GM18517 (cell line): ENCODE results near the gene OR1S1.
"Not testable (repeated sequence)": the region's sequence is repeated elsewhere in the genome, so short reads cannot be mapped to it uniquely, and the experiment has no call there.

Experiments used
- ATAC-seq: cut with Tn5 transposase; IDR thresholded peaks from one replicate; pipeline ENCODE4 v1.9.1; 2021; ENCODE audit warnings: mild to moderate bottlenecking, moderate library complexity; ENCODE audit not compliant: unreplicated experiment

The OR1S1 gene

DNA sequence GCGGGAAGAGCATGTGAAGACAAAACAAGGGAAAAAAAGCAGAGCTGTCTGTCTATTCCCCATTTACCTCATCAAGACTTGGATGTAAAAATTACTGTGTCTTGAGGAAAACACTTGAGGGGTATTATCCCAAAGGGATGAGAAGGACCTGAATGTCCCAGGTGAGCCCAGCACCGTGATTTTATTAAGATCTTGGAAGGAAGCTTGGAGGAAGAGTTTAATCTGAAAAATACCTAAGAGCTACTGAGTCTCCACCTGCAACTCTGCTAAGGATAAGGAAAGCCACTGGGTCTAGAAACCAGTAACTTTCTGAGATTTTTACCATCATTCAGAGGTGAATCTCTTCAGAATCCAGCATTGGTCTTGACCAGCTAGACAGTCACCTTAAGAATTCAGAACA is at the start of gene OR1S1:
Gene OR1S1, plus strand, starts transcription at position 301 of the 400 bp plus-strand sequence.
- ATAC-seq = not testable (repeated sequence)

DNA sequence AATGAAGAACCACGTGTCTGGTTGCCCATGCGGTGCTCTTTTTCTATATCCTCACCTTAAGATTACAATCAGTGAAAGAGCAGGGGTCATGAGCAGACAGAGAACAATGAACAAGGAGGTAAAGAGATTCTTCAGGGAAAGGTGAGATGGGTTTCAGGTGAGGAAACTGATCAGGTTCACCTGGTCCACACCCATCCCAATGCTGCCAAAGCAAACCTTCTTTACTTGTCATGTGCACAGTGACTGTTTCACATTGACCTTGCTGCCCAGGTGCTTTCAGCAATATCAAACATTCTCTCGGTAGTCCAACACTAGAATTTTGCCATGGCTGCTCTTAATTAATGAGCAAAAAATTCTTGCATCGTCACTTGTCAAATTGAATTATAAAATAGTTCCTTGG is 48.1 kb upstream of the OR1S1 start:
- no peak for ATAC-seq

DNA sequence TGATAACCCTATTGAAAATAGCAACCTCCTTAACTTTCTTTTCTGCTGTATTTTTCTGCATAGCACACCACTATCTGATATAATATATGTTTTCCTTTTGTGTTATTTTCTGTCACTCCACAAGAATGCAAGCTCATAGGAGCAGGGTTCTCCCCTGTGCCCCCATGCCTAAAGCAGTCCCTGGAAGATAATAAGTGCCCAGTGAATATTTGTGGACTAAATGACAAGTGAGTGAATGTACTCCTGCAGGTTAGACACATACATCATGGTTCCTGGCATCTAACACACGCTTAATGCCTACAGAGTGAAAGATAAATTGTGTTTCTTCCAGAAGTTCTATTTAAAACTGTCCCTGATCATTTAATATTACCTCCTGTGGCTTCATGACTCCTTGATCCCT is 47.5 kb upstream of the OR1S1 start:
- ATAC-seq = no peak

DNA sequence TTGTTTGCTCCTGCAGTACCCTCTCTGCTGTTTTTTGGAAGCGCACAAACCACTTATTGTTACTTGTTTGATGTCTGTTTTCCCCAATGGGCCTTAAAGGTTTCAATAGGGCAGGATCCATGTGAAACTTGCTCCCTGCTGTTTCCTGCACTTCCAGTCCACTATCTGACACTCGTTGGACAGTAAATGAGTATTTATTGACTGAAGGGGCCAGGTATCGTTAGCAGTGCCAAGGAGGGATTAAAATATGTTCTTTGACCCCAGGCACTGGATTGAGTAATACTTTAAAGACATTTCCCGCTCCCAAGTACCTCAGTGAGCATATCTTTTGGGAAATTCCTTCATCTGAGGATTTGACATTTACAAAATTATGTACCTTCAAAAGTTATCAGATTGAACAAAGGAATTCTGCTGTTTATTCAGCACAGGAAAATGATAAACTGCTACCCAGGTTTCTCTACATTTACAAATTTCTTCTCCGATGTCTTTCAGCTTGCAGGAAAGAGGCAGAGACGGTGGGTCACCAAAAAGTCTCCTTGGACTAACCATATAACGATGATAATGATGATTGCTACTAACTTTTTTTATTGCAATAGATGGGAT is 46.9 kb upstream of the OR1S1 start:
- no peak for ATAC-seq

DNA sequence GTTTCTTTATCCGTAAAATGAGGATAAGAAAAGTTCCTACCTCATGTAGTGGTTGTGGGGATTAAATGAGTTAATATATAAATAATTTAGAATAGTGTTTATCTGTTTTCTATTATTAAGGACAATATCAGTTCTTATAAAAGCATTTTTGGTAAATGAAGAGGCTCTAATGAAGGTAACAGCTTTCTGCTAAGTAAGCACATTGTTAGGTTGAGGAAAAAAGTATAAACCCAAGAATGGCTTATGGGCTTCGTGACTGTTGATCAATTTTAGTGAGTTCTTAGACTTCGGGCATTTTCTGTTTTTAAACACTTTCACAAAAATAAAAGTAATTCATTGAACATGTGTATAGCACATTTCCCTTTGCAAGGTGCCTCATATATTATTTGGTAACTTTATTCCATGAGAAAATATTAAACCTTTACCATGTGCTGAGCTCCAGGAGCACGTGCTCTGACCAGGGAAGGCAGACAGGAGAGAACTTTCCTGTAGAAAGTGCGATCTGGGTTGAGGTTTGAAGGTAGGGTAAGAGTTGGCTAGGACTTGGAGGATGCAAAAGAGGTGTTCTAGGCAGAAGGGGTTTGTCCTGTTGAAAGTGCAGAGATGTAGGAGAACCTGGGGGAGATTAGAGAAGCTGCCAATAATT is 35.0 kb upstream of the OR1S1 start:
- ATAC-seq = no peak

DNA sequence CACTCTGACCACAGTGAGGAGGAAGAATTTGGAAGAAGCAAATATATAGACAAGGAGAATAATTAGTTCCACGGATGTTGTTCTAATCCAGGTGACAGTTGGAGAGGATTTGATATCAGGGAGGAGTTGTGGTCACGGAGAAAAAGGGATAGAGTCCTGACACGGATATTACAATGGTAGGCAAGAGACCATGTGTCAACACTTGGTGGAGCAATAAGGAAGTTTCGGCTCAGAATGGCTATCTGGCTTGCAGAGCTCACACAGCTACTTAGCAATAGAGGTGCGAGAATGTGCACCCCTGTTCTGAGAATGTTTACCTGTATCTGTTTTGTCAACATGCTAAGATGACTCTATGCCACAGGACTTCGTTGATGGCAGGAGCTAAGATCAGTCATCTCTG is 34.1 kb upstream of the OR1S1 start:
- no peak for ATAC-seq

DNA sequence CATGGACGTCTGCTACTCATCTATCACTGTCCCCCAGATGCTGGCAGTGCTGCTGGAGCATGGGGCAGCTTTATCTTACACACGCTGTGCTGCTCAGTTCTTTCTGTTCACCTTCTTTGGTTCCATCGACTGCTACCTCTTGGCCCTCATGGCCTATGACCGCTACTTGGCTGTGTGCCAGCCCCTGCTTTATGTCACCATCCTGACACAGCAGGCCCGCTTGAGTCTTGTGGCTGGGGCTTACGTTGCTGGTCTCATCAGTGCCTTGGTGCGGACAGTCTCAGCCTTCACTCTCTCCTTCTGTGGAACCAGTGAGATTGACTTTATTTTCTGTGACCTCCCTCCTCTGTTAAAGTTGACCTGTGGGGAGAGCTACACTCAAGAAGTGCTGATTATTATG is 32.9 kb upstream of the OR1S1 start:
- ATAC-seq = no peak

DNA sequence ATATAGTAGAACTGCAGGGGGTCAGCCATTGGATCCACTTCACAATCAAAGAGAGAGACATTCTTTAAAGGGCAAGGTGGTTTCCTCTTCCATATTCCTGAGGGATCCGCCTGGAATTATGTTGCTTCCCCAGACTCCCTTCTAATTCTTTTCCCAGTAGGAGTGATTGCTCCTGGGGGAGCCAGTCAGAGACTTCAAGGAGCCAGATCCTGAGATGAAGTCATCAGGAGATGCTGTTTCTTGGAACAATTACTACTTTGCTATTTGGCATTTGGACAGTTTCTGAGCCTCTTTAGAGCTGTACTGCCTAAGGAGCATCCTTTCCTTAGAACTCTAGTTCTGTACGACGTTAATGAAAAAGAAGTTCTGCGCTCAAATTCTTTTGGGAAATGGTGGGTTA is 25.6 kb upstream of the OR1S1 start:
- no peak for ATAC-seq

DNA sequence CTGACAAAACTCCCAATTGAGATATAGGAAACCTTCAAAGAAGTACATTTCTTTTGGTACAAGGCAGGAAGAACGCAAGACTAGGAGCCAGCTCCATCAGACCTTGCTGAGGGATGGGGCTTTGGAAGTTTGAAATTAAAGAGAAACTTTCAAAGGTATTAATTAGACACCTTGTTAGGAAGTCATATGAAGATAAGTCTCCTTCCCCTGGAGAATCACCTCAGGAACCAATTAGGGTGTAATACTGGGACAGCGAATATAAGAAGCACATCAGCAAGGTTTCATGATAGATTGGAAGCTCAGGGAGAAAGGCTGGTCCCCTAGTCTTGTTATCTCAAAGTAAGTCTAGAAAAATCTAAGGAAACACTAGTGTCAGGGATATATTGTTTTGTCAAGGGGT is 23.8 kb upstream of the OR1S1 start, which contains the start of gene OR9Q2:
Gene OR9Q2, plus strand, starts transcription at position 301 of the 400 bp plus-strand sequence. CDS start 1,421 bp downstream, outside the sequence.
- ATAC-seq = no peak

DNA sequence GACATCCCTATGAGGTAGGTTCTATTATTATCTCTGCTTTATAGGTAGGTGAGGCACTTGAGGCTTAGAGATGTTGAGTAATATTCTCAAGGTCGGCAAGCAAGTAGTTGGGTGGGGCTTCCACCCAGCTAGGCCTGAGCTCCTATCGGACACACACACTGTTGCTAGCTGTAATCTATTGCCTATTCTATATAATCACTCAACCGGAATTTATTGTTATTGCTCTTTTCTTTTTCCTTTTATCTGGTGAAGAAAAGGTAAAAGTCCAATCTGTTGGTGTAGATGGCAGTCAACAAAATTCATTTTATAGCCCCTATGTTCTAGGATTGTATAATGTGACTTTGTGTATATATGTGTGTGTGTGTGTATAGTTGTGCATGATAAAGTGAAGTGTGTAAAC is 20.3 kb upstream of the OR1S1 start:
- ATAC-seq = no peak

DNA sequence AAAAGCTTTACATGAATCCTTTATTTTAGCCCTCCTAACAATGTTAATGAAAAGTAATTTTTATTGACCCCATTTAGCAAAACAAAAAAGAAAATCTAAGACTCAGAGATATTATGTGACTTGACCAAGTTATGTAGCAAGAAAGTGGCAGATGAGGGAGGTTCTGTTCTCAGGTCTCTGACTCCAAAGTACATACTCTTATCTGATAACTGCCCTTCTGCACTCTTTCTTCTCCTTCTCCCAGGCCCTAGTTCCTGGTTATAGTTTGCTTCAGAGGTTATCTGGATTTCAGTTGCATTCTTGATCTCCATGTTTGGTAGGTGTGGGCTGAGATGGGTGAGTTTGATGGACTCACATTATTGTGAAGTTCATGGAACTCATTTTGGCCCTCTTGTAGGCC is 19.1 kb upstream of the OR1S1 start:
- no peak for ATAC-seq

DNA sequence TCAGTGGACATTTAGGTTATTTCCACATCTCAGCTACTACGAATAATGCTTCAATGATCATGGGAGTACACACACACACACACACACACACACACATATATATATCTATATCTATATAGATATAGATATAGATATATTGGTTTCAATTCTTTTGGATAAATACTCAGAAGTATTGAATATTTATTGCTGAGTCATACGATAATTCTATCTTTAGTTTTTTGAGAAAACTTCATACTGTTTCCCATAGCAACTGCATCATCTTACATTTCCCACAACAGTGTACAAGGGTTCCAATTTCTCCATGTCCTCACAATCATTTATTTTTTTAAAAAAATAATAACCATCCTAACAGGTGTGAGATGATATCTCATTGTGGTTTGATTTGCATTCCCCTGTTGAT is 16.6 kb upstream of the OR1S1 start:
- ATAC-seq = no peak

DNA sequence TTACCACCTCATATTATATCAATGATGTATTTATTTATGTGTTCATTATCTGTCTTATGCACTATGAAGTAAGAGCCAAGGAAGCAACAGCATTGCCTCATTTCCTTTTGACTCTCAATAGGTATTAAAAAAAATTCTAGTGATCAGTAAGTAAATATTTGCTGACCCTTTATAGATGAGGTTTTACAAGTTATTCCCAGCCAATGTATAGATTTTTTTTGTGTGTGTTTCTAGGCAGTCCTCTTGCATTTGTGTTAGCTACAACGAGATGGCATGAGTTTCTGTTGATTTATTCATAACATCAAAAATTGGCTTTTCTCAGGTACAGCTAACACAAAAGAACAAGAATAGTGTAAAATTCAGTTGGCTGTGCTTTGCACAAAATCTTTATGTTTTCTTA is 13.2 kb upstream of the OR1S1 start:
- no peak for ATAC-seq

DNA sequence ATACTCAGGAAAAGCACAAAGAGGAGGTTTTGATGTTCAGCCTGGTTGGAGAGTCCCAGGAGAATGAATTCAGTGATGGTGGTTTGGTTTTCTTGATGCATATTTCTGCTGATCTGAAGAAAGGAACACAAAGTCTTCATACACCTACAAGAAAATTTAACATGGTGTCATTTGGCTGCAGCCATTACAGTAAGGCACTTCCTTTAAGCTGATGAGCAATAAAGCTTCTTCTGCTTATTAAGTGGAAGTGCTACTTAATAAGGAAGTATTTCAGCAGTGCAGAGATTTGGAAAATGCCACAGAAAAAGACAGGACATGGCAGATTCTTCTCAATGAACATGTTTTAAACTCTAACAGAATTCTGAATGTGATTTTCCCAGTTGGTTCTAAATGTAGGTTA is 8.5 kb upstream of the OR1S1 start, which contains the start of gene OR1S2:
Gene OR1S2, minus strand, starts transcription at position 101 of the 400 bp plus-strand sequence. Its CDS starts 0 bp downstream, at position 101.
- ATAC-seq = no peak

DNA sequence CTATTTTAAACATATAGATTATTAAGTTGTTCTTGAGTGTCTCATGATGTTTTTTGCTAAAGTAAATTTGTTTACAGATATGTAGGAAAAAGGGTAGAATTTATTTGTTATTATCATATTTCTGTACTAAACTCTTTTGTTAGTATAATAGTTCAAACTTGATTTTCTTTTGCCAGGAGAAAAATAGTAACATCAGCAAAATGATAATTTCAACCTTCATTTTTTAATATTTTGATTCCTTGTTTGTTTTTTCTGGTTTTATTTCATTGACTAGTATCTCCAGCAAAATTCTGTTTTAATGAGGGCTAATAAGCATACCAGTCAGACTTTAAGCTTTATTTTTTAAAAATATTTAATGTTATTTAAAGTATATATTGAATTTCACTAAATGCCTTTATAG is 4.0 kb downstream of the OR1S1 start:
- ATAC-seq = no peak

DNA sequence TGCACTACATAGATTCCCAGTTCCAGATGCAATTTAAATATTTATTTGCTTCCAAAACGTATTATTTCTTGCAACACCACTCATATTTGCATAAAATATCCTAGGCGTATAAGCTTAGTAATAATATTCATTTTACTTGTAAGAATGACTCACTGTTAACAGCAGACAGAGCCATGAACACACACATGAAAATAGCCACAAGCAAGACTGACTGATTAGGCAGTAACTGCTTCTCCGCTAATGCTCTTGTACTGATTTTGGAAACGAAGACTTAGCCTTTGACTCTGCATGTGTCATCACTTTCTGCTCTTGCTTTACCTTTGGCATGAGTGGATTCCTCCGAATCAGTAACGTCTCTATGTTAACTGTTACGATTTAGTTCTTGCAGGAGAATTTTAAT is 10.2 kb downstream of the OR1S1 start:
- no peak for ATAC-seq

DNA sequence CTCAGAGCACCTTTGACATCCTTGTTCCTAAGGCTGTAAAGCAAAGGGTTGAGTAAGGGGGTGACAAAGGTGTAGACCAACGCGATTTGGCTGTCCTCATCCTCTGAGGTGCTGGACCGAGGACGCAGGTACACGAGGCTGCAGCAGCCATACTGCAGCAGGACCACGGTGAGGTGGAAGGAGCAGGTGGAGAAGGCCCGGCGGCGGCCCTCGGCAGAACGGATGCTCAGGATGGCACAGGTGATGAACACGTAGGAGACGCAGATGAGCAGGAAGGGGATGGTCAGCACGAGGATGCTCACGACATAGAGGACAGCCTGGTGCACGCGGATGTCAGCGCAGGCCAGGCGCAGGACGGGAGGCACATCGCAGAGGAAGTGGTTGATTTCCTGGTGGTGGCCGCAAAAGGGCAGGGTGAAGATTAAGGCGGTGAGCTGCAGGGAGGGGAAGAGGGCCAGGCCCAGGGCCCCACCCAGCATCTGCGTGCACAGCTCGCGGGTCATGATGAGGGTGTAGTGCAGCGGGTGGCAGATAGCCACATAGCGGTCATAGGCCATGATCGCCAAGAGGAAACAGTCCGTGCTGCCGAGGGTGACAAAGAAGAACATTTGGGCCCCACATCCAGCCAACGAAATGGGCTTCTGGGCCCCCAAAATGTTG is 15.6 kb downstream of the OR1S1 start:
- no peak for ATAC-seq

DNA sequence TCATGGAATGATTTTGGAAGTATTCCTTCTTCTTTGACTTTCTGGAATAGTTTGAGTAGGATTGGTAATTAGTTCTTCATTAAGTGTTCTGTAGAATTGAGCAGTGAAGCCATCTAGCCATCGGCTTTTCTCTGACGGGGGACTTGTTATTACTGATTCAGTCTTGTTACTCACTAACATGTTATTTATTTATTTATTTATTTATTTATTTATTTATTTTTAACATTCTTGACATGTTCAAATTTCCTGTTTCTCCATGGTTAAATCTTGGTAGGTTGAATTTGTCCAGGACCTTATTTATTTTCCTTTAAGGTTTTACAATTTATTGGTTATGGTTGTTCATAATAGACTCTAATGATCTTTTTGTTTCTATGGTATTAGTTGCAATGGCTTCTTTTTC is 31.4 kb downstream of the OR1S1 start:
- no peak for ATAC-seq

DNA sequence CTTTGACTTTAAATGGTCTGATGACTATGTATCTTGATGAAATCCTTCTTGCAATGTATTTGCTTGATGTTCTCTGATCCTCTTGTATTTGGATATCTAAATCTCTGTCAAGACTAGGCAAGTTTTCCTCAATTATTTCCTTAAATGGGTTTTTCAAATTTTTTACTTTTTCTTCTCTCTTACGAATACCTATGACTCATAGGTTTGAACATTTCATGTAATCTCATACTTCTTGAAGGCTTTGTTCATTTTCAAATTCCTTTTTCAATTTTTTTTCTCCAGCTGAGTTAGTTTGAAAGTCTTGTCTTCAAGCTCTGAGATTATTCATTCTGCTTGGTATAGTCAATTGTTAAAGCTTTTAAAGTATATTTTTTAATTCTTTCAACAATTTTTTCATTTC is 42.4 kb downstream of the OR1S1 start:
- no peak for ATAC-seq

DNA sequence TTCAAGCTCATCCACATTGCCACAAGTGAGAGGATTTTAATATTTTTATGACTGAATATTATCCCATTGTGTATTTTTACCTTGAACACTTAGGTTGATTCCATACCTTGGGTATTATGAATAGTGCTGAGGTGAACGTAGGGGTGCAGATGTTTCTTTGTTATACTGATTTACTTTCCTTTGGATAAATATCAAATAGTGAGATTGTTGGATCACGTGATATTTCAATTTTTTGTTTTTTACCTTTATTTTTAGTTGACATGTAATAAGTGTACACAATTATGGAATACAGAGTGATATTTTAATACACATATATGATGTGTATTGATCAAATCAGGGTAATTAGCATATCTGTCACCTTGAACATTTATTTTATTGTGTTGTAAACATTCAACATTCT is 47.5 kb downstream of the OR1S1 start:
- no peak for ATAC-seq
